ENCODE results near the gene ABRAXAS1. TPM values are rescaled to one million over a fixed set of nuclear protein-coding genes. Genes with fewer than 3 reads are reported as not detected.

The ABRAXAS1 gene
- total RNA-seq, 1 experiment from 2014 or later, result 17.6 TPM

GRCh38 chr4:83440148-83440814 lies 44.6 kb downstream of the ABRAXAS1 start:
- CTCF ChIA-PET, result no interaction called here
- no peaks in the 10 kb centered on the region for H3K27me3 ChIP-seq (replicated peaks; ENCODE audit: insufficient read depth, low read depth, low read length, poor library complexity)
- H3K27ac ChIP-seq (ENCODE audit: low read depth, low read length, poor library complexity, severe bottlenecking), result no peak overlapping the region
- intact Hi-C loops (cut with micrococcal nuclease; ENCODE audit: unreplicated experiment), result no loop called here
- BruUV-seq (replicated peaks), result no TSS peak
- H3K4me3 ChIP-seq (ENCODE audit: low read depth, low read length, poor library complexity, severe bottlenecking), result no peak overlapping the region
- POLR2A ChIA-PET (ENCODE audit: low non-redundant PET), result no interaction called here
- no peak for DNase-seq (ENCODE audit: low spot score)
- TF ChIP-seq CTCF (conservative IDR thresholded peaks at IDR 0.05; ENCODE audit: low read depth, low read length) (no peak), EZH2 (IDR thresholded peaks at IDR 0.05; ENCODE audit: borderline replicate concordance, low read depth, low read length, poor library complexity, severe bottlenecking) (no peak)
- no peaks in the 10 kb centered on the region for H3K4me1 ChIP-seq (ENCODE audit: insufficient read depth, low read length, poor library complexity, severe bottlenecking)
- no peaks in the 10 kb centered on the region for H3K36me3 ChIP-seq (ENCODE audit: insufficient read depth, low read length, poor library complexity, severe bottlenecking)
- H3K9me3 ChIP-seq (ENCODE audit: low read depth, low read length, poor library complexity, severe bottlenecking), result no peaks in the 10 kb centered on the region

- intact Hi-C loops (cut with micrococcal nuclease; ENCODE audit: unreplicated experiment), result no loop called here
- BruUV-seq (replicated peaks), result no TSS peak
- no peaks in the 10 kb centered on the region for H3K4me1 ChIP-seq (ENCODE audit: insufficient read depth, low read length, poor library complexity, severe bottlenecking)
- ChIA-PET CTCF (no interaction called here), POLR2A (ENCODE audit: low non-redundant PET) (no interaction called here)
- no peak for DNase-seq (ENCODE audit: low spot score)
- H3K9me3 ChIP-seq (ENCODE audit: low read depth, low read length, poor library complexity, severe bottlenecking), result no peaks in the 10 kb centered on the region
- TF ChIP-seq EZH2 (IDR thresholded peaks at IDR 0.05; ENCODE audit: borderline replicate concordance, low read depth, low read length, poor library complexity, severe bottlenecking) (no peak), CTCF (conservative IDR thresholded peaks at IDR 0.05; ENCODE audit: low read depth, low read length) (no peak)
- H3K4me3 ChIP-seq (ENCODE audit: low read depth, low read length, poor library complexity, severe bottlenecking), result no peak overlapping the region
- H3K27ac ChIP-seq (ENCODE audit: low read depth, low read length, poor library complexity, severe bottlenecking), result no peak overlapping the region
- no peaks in the 10 kb centered on the region for H3K27me3 ChIP-seq (replicated peaks; ENCODE audit: insufficient read depth, low read depth, low read length, poor library complexity)
- H3K36me3 ChIP-seq (ENCODE audit: insufficient read depth, low read length, poor library complexity, severe bottlenecking), result no peaks in the 10 kb centered on the region
These were observed 46.2 kb downstream of the ABRAXAS1 start for GRCh38 chr4:83438719-83439118.

- no TSS peak for BruUV-seq (replicated peaks)
- Histone ChIP-seq H3K27ac (ENCODE audit: low read depth, low read length, poor library complexity, severe bottlenecking) (no peak overlapping the region), H3K27me3 (replicated peaks; ENCODE audit: insufficient read depth, low read depth, low read length, poor library complexity) (no peaks in the 10 kb centered on the region), H3K4me3 (ENCODE audit: low read depth, low read length, poor library complexity, severe bottlenecking) (no peak overlapping the region), H3K9me3 (ENCODE audit: low read depth, low read length, poor library complexity, severe bottlenecking) (no peaks in the 10 kb centered on the region), H3K4me1 (ENCODE audit: insufficient read depth, low read length, poor library complexity, severe bottlenecking) (no peaks in the 10 kb centered on the region), H3K36me3 (ENCODE audit: insufficient read depth, low read length, poor library complexity, severe bottlenecking) (no peaks in the 10 kb centered on the region)
- intact Hi-C loops (cut with micrococcal nuclease; ENCODE audit: unreplicated experiment), result no loop called here
- no peak for TF ChIP-seq CTCF (conservative IDR thresholded peaks at IDR 0.05; ENCODE audit: low read depth, low read length)
- TF ChIP-seq EZH2 (IDR thresholded peaks at IDR 0.05; ENCODE audit: borderline replicate concordance, low read depth, low read length, poor library complexity, severe bottlenecking), result no peak
- no peak for DNase-seq (ENCODE audit: low spot score)
- POLR2A ChIA-PET (ENCODE audit: low non-redundant PET), result no interaction called here
- CTCF ChIA-PET, result no interaction called here
These were observed 48.2 kb downstream of the ABRAXAS1 start for GRCh38 chr4:83436680-83437079.

All from A673 (cell line).